KMS-11 (cell line): Measurements from ENCODE around the gene HCAR3.

Source experiments
- H2AFZ ChIP-seq: fragments of 200-600 bp; sonication (generic); 2 replicates; pipeline ENCODE4 v1.6.1; 2016; ENCODE audit warnings: antibody characterized with exemption, mixed run types, low read depth
- H3K27ac ChIP-seq: fragments of 200-600 bp; sonication (generic); 2 replicates; pipeline ENCODE4 v1.6.1; 2016; ENCODE audit warnings: mild to moderate bottlenecking, mixed run types
- H3K27me3 ChIP-seq: fragments of 200-600 bp; sonication (generic); 2 replicates; pipeline ENCODE4 v1.6.1; 2017; ENCODE audit warnings: mild to moderate bottlenecking, low read depth, mixed run types, moderate library complexity; ENCODE audit not compliant: insufficient read depth
- H3K36me3 ChIP-seq: fragments of 200-600 bp; sonication (generic); 2 replicates; pipeline ENCODE4 v1.6.1; 2017; ENCODE audit warnings: mild to moderate bottlenecking, mixed run types; ENCODE audit not compliant: insufficient read depth
- H3K4me1 ChIP-seq: fragments of 200-600 bp; sonication (generic); 2 replicates; pipeline ENCODE4 v1.6.1; 2016; ENCODE audit warnings: mild to moderate bottlenecking, low read depth, mixed run types; ENCODE audit not compliant: poor library complexity, severe bottlenecking
- H3K4me2 ChIP-seq: fragments of 200-600 bp; sonication (generic); 2 replicates; pipeline ENCODE4 v1.7.0; 2016; ENCODE audit warnings: mild to moderate bottlenecking, mixed run types
- H3K4me3 ChIP-seq: fragments of 200-600 bp; sonication (generic); IDR thresholded peaks from 2 replicates; pipeline ENCODE4 v1.6.1; 2017; ENCODE audit warnings: low read depth, low read length, mixed read lengths; ENCODE audit not compliant: insufficient read depth
- H3K79me2 ChIP-seq: fragments of 200-600 bp; sonication (generic); 2 replicates; pipeline ENCODE4 v1.6.1; 2016; ENCODE audit warnings: low read depth, mixed run types; ENCODE audit not compliant: insufficient read depth
- H3K9ac ChIP-seq: fragments of 200-600 bp; sonication (generic); 2 replicates; pipeline ENCODE4 v1.6.1; 2016; ENCODE audit warnings: mild to moderate bottlenecking, mixed run types
- H4K20me1 ChIP-seq: fragments of 200-600 bp; sonication (generic); 2 replicates; pipeline ENCODE4 v1.6.1; 2016; ENCODE audit warnings: mild to moderate bottlenecking, mixed run types; ENCODE audit not compliant: insufficient read depth
- TF ChIP-seq, protein P1 (sequence below): fragments of 200-600 bp; sonication (generic); conservative IDR thresholded peaks from 2 replicates; pipeline ENCODE4 v1.6.1; 2017; ENCODE audit warnings: low read depth, mild to moderate bottlenecking, antibody characterized with exemption, low read length, moderate library complexity, mixed read lengths

Gene HCAR3

DNA sequence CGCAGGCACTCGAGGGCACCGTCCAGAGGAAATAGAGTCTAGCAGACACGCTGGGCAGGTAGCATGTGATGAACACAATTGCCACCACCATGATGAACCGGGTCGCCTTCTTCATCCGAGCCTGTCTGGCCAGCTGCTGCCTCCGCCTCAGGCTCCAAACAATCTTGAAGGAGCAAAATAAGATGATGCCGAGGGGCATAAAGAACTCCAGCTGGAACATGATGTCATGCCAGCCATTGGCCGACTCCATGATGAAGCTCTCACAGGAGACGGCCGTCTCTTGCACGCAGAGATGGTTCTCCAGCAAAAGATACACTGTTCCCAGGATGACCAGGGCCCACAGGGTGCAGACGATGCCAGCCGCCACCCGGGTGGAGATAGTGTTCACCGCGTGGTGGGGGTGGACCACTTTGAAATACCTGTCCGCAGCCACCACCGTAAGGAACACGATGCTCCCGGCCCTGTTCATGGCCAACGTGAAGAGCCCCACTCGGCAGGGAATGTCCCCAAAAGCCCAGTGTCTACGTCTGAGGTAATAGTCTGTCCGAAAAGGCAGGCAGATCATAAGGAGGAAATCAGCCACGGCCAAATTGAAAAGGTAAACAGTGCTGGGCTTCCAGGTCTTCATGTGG is 13.1 kb upstream of the HCAR3 start:
- Histone ChIP-seq H2AFZ (no peak overlapping the region), H3K4me3 (no peak overlapping the region), H3K27me3 (no peaks in the 10 kb centered on the region), H3K9ac (no peak overlapping the region), H3K27ac (no peak overlapping the region), H3K79me2 (no peaks in the 10 kb centered on the region), H3K4me1 (no peaks in the 10 kb centered on the region), H4K20me1 (no peaks in the 10 kb centered on the region), H3K36me3 (no peaks in the 10 kb centered on the region), H3K4me2 (no peak overlapping the region)
- TF ChIP-seq, protein P1, sequence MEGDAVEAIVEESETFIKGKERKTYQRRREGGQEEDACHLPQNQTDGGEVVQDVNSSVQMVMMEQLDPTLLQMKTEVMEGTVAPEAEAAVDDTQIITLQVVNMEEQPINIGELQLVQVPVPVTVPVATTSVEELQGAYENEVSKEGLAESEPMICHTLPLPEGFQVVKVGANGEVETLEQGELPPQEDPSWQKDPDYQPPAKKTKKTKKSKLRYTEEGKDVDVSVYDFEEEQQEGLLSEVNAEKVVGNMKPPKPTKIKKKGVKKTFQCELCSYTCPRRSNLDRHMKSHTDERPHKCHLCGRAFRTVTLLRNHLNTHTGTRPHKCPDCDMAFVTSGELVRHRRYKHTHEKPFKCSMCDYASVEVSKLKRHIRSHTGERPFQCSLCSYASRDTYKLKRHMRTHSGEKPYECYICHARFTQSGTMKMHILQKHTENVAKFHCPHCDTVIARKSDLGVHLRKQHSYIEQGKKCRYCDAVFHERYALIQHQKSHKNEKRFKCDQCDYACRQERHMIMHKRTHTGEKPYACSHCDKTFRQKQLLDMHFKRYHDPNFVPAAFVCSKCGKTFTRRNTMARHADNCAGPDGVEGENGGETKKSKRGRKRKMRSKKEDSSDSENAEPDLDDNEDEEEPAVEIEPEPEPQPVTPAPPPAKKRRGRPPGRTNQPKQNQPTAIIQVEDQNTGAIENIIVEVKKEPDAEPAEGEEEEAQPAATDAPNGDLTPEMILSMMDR: no peak

DNA sequence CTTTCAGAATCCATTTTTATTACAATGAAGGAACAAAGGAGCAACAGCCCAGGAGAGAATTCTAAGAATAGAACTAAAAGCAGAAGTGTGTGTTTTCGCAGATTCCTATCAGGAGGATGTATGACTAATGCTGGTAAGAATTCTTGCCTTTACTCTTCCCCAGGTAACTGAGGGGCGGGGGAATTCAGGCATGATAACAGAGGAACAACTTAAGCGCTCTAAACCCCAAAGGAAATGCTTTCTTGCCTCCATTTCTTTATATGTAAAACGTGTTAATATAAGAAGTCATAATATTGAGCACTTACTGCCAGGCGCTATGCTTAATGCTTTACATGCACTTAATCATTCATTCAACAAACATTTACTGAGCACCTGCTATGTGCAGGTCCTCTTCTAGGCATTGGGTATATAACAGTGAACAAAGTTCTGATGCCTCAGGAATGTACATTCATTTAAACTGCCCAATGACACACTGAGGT is 9.5 kb upstream of the HCAR3 start:
- Histone ChIP-seq H3K9ac (no peak overlapping the region), H3K36me3 (no peaks in the 10 kb centered on the region), H2AFZ (no peak overlapping the region), H3K79me2 (no peaks in the 10 kb centered on the region), H3K27me3 (no peaks in the 10 kb centered on the region), H4K20me1 (no peaks in the 10 kb centered on the region), H3K4me2 (no peak overlapping the region), H3K4me3 (no peak overlapping the region), H3K27ac (no peak overlapping the region), H3K4me1 (peaks cover 3% of the 10 kb centered on the region)
- TF ChIP-seq, protein P1: no peak

DNA sequence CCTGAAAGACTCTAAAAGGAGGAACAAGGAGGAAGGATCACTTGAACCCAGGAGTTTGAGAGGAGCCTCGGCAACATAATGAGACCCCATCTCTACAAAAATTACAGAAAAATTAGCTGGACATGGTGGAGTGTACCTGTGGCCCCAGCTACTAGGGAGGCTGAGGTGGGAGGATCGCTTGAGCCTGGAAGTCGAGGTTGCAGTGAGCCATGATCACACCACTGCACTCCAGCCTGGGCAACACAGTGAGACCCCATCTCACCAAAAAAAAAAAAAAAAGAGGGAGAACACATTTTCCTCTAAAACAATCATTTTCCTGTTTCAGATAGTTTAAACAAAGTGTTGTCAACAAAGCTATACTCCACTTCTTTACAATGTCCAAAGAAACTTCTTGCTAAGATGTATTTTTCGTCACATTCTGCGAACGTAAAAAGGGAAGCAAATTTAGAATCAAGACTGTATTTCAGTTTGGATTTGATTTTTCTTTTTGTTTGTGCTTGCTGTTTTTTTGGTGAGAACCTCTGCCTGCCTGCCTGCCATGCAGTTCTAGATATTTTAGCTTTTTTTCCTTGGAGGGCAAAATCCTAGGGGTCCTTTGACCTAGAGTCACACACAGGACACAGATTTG is 9.0 kb upstream of the HCAR3 start:
- H2AFZ ChIP-seq: no peak overlapping the region
- H3K4me1 ChIP-seq: peaks cover 9% of the 10 kb centered on the region

DNA sequence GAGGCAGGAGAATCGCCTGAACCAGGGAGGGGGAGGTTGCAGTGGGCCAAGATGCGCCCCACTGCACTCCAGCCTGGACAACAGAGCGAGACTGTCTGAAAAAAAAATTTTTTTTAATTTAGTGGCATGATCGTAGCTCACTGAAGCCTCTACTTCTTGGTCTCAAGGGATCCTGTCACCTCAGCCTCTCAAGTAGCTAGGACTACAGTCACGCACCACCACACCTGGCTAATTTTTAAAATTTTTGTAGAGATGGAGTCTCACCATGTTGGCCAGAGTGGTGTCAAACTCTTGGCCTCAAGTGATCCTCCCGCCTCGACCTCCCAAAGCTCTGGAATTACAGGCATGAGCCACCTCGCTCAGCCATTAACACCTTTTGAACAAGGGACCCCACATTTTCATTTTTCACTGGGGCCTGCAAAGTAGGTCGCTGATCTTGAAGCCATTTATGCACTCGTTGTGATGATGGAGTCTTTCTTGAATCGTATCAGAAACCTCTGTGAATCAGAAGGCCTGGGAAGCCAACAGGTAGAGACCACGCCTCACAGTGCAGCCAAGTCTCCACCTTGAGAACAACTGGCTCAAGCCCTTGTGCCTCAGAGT is 8.1 kb upstream of the HCAR3 start:
- TF ChIP-seq, protein P1: no peak
- Histone ChIP-seq H3K4me2 (no peak overlapping the region), H3K4me1 (peaks cover 14% of the 10 kb centered on the region), H4K20me1 (no peaks in the 10 kb centered on the region), H3K4me3 (no peak overlapping the region), H3K27me3 (no peaks in the 10 kb centered on the region), H3K9ac (no peak overlapping the region), H3K79me2 (no peaks in the 10 kb centered on the region), H3K27ac (no peak overlapping the region), H2AFZ (no peak overlapping the region), H3K36me3 (no peaks in the 10 kb centered on the region)

More for the DNA sequence above, 9.0 kb upstream of the HCAR3 start:
- Histone ChIP-seq H3K27me3 (no peaks in the 10 kb centered on the region), H3K4me3 (no peak overlapping the region), H3K9ac (no peak overlapping the region), H3K36me3 (no peaks in the 10 kb centered on the region), H3K4me2 (no peak overlapping the region), H4K20me1 (no peaks in the 10 kb centered on the region), H3K79me2 (no peaks in the 10 kb centered on the region), H3K27ac (no peak overlapping the region)
- TF ChIP-seq, protein P1: no peak
